ENCODE results near the gene FASTKD1.
"Not testable (repeated sequence)": the region's sequence is repeated elsewhere in the genome, so short reads cannot be mapped to it uniquely, and the experiment has no call there.

DNA sequence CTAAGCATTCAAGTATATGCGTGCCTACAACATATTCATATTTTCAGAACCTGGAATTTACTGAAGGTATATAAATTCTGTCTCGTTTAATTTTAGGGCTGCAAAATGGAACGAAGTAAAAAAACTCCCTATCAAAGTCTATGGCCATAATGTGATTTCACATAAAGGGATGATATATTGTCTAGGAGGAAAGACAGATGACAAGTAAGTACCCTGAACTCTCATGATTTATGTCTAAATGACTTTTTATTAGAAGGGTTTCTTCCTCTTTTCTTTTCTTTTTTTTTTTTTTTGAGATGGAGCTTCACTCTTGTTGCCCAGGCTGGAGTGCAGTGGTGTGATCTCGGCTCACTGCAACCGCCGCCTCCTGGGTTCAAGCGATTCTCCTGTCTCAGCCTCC, 58.9 kb downstream of the FASTKD1 start:
- not testable (repeated sequence) for TF ChIP-seq CTCF (conservative IDR thresholded peaks at IDR 0.05; ENCODE audit: low read depth, low read length); EZH2 (IDR thresholded peaks at IDR 0.05; ENCODE audit: low read length, unreplicated experiment); EZH2phosphoT487 (IDR thresholded peaks at IDR 0.05; ENCODE audit: borderline replicate concordance, low read length)

Data from PC-3 (cell line).